ENCODE results near the gene AS3MT. TPM values are rescaled to one million over a fixed set of nuclear protein-coding genes. Genes with fewer than 3 reads are reported as not detected.
A peak's percentile ranks its signal among the peaks of the same experiment; 100 is the strongest.

AS3MT gene
- total RNA-seq, 4 donors from 2014 or later = 9.8 to 19.2 (median 13.5) TPM

DNA sequence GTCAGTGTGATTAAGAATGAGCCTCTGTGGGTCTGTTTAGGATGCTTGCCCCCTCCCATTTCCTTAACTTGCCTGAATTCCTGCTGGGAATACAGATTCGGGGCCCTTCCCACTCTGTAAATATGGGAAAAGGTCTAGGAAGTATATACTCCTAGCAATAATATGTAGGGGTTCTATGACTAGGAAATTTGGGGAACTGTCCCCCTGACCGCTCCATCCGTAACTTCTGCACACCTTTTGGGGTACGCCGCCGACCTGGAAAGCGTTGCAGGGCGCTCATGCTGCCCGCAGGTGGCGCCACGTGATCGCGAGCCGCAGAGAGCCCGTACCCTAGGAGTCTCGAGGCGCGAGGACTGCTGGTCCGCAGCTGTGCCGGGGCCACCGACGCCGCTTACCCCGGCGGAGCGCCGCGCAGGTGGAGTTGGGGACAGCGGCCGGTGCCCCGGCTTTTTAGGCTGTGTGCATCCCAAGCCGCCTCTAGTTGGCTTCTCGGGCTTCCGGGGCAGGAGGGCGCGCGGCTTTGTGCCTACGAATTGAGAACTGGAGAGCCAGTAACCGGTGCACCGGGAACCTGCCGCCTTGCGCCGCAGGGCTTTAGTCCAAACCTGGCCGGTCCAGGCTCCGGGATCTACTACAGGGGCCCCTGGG is 48.2 kb downstream of the AS3MT start:
- intact Hi-C loops (cut with DNase I) = loop anchor here (5.0 kb wide), 1 partner anchor 330 kb away; the partner anchor contains the start of gene RPEL1
- TF ChIP-seq, protein P1, sequence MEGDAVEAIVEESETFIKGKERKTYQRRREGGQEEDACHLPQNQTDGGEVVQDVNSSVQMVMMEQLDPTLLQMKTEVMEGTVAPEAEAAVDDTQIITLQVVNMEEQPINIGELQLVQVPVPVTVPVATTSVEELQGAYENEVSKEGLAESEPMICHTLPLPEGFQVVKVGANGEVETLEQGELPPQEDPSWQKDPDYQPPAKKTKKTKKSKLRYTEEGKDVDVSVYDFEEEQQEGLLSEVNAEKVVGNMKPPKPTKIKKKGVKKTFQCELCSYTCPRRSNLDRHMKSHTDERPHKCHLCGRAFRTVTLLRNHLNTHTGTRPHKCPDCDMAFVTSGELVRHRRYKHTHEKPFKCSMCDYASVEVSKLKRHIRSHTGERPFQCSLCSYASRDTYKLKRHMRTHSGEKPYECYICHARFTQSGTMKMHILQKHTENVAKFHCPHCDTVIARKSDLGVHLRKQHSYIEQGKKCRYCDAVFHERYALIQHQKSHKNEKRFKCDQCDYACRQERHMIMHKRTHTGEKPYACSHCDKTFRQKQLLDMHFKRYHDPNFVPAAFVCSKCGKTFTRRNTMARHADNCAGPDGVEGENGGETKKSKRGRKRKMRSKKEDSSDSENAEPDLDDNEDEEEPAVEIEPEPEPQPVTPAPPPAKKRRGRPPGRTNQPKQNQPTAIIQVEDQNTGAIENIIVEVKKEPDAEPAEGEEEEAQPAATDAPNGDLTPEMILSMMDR (IDR thresholded peaks at IDR 0.05) = peak; percentile 94 to 99 (median 98)
- no peak for TF ChIP-seq POLR2A (IDR thresholded peaks at IDR 0.05)
- no peaks in the 10 kb centered on the region for H3K27me3 ChIP-seq
- peaks cover 28 to 29% of the 10 kb centered on the region in 2 donors for H3K4me1 ChIP-seq
- 0 to 2% methylated on average over 15 to 22 of the region's 45 CpGs for WGBS, 2 donors
- peak; percentile 83 for DNase-seq
- no peaks in the 10 kb centered on the region for H3K36me3 ChIP-seq
- no peaks in the 10 kb centered on the region for H3K9me3 ChIP-seq
- H3K27ac ChIP-seq = peak overlapping the region; percentile 87 to 96 (median 95)
- peak overlapping the region; percentile 11 to 95 (median 43) for H3K4me3 ChIP-seq (replicated peaks in 1 of 3)

DNA sequence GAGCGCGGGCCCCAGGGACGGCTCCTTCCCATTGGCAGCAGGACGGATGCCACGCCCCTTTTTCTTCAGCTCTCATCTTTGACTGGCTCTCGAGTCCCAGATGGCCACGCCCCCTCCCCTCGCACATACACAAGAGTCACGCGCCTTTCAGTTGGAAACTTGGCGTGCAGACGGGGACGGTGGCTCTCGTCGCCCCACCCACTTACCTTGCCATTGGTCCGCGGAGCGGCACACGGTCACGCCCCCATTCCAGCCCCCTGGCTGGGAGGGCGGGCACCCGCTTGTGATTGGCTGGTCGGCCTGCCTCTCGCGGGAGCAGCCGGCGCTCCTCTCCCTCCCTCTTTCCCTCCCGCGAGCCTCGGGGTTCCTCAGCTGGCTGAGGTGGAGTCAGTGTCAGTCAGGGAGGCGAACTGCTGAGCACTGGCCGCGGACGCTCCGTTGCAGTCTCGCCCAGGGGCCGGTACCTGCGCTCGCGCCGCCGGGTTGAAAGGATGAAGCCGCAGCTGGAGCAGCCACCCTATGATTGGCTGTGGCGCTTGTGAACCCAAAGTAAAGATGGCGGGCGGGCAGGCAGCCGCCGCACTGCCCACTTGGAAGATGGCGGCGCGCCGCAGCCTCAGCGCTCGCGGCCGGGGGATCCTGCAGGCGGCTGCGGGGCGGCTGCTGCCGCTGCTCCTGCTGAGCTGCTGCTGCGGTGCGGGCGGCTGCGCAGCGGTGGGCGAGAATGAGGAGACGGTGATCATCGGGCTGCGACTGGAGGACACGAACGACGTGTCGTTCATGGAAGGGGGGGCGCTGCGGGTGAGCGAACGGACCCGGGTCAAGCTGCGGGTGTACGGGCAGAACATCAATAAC is 48.9 kb downstream of the AS3MT start, which contains the start of gene CNNM2:
Gene CNNM2, plus strand, starts transcription at position 333 of the 855 bp plus-strand sequence. Its CDS starts 187 bp downstream, at position 520.
- Histone ChIP-seq H3K9me3 (no peaks in the 10 kb centered on the region), H3K27ac (peak within 1 kb of the TSS; percentile 90 to 96 (median 95)), H3K4me1 (peaks cover 28 to 30% of the 10 kb centered on the region in 2 donors), H3K36me3 (no peaks in the 10 kb centered on the region), H3K4me3 (replicated peaks in 1 of 3) (peak within 1 kb of the TSS; percentile 93 to 95 (median 94)), H3K27me3 (no peaks in the 10 kb centered on the region)
- 0 to 2% methylated on average over 1 to 27 of the region's 80 CpGs for WGBS, 2 donors
- TF ChIP-seq, protein P1 (IDR thresholded peaks at IDR 0.05) = no peak
- TF ChIP-seq POLR2A (IDR thresholded peaks at IDR 0.05) = peak; percentile 15 to 87
- peak; percentile 100 for DNase-seq
- intact Hi-C loops (cut with DNase I) = loop anchor here (2.0 to 5.0 kb wide), 2 partner anchors 151 to 329 kb away; partner anchors contain the start of gene RPEL1

DNA sequence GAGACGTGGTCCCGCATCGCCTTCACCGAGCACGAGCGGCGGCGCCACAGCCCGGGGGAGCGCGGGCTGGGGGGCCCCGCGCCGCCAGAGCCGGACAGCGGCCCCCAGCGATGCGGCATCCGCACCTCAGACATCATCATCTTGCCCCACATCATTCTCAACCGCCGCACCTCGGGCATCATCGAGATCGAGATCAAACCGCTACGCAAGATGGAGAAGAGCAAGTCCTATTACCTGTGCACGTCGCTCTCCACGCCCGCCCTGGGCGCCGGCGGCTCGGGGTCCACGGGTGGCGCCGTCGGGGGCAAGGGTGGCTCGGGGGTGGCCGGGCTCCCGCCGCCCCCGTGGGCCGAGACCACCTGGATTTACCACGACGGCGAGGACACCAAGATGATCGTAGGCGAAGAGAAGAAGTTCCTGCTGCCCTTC is 49.6 kb downstream of the AS3MT start:
- no peak for TF ChIP-seq POLR2A (IDR thresholded peaks at IDR 0.05)
- TF ChIP-seq, protein P1 (IDR thresholded peaks at IDR 0.05) = no peak
- Histone ChIP-seq H3K9me3 (no peaks in the 10 kb centered on the region), H3K4me1 (peaks cover 32 to 37% of the 10 kb centered on the region in 2 donors), H3K4me3 (replicated peaks in 1 of 3) (peak overlapping the region; percentile 93 to 95 (median 94)), H3K27ac (peak overlapping the region; percentile 90 to 96 (median 95)), H3K36me3 (no peaks in the 10 kb centered on the region), H3K27me3 (no peaks in the 10 kb centered on the region)
- WGBS, 2 donors = 0 to 2% methylated on average over 18 to 30 of the region's 49 CpGs
- intact Hi-C loops (cut with DNase I) = loop anchor here (2.0 to 5.0 kb wide), 2 partner anchors 150 to 328 kb away; partner anchors contain the start of gene RPEL1
- DNase-seq = peak; percentile 9 to 17

DNA sequence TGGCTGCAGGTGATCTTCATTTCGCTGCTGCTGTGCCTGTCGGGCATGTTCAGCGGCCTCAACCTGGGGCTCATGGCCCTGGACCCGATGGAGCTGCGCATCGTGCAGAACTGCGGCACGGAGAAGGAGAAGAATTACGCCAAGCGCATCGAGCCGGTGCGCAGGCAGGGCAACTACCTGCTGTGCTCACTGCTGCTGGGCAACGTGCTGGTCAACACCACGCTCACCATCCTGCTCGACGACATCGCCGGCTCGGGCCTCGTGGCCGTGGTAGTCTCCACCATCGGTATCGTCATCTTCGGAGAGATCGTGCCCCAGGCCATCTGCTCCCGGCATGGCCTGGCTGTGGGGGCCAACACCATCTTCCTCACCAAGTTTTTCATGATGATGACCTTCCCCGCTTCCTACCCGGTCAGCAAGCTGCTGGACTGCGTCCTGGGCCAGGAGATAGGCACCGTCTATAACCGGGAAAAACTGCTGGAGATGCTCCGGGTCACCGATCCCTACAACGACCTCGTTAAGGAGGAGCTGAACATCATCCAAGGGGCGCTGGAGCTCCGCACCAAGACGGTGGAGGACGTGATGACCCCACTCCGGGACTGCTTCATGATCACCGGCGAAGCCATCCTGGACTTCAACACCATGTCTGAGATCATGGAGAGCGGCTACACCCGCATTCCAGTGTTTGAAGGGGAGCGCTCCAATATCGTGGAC is 50.1 kb downstream of the AS3MT start:
- TF ChIP-seq POLR2A (IDR thresholded peaks at IDR 0.05) = no peak
- TF ChIP-seq, protein P1 (IDR thresholded peaks at IDR 0.05) = no peak
- H3K27me3 ChIP-seq = no peaks in the 10 kb centered on the region
- no peak overlapping the region for H3K27ac ChIP-seq
- no peaks in the 10 kb centered on the region for H3K9me3 ChIP-seq
- no peaks in the 10 kb centered on the region for H3K36me3 ChIP-seq
- peaks cover 38 to 42% of the 10 kb centered on the region in 2 donors for H3K4me1 ChIP-seq
- H3K4me3 ChIP-seq (replicated peaks in 1 of 3) = peak overlapping the region; percentile 93 to 95 (median 94)
- intact Hi-C loops (cut with DNase I) = loop anchor here (2.0 to 5.0 kb wide), 2 partner anchors 149 to 328 kb away; partner anchors contain the start of gene RPEL1
- 30 to 38% methylated on average over 17 to 30 of the region's 47 CpGs for WGBS, 2 donors
- DNase-seq = peak; percentile 43 to 60
